Sciatic nerve (tissue), 2 donors: Measurements from ENCODE around the gene ADCY9. TPM values are rescaled to one million over a fixed set of nuclear protein-coding genes. Genes with fewer than 3 reads are reported as not detected.
"Not testable (repeated sequence)": the region's sequence is repeated elsewhere in the genome, so short reads cannot be mapped to it uniquely, and the experiment has no call there.

Source experiments
- ATAC-seq: fragments of 200-7000 bp; cut with Tn5 transposase; one replicate; pipeline ENCODE4 v1.9.1; 2020; ENCODE audit warnings: mild to moderate bottlenecking, moderate library complexity
- DNase-seq: peaks from one replicate; pipeline ENCODE4 v3.0.0-alpha.2; 2020; ENCODE audit warnings: low spot score
- intact Hi-C: fragments of 100-400 bp; cut with DNase I; formaldehyde crosslinking; loops from one replicate; pipeline ENCODE4 v1.14.2; 2022
- total RNA-seq: library from RNA; stranded (reverse); fragmentation: NEBNext Ultra II Directional; extraction: Animal tissue kit (Norgen Biotek cat#: 25700); gene quantifications from one replicate; pipeline ENCODE4 v1.2.1, GENCODE V29; 2021
- donor health status: DM: no; HTN: no; CAD: no.
- donor health status: DM: no; HTN: no; CAD: no.

The ADCY9 gene
- total RNA-seq, 1 donor from 2014 or later, result 25.9 TPM

DNA sequence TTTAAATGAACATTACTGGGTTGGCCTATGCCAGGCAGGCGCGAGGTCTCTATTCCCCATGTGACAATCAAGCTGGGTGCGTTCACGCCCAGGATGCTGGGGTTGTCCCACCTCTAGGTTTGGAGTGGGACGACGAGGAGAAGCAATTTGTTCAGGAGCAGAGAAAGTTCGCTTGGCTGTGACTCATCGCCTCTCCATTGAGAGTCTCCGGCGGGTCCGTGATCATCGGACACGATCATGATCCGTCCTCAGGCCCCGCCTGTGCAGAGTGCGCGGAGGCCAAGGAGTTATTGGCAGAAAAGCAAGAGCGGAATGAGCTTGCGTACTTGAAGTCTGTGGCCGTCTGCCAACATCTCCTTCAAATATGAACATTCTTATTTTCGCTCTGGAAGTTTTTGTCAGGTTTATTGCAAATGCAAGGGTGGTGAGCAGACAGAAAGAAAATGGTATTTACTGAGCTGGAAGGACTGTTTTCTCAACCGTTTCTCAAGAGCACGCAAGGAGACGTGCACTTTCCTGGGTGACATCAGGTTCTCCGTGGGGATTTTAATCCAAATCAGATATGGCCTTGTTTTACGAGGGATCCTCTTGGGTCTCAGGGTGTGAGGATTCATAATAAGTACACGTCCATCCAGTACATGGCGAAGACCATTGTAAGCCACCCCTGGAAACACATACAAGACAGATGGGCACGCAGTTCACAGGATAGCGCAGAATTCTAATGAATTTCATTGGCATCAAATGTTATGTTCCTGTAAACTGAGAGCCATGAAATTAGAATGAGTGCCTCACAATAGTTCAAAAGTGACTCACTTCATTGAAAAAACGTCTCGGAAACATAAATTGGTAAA is 165.7 kb downstream of the ADCY9 start:
- intact Hi-C loops, result no loop called here
- ATAC-seq (peak; percentile 70), DNase-seq (peak; percentile 91)

GRCh38 chr16:3949946-3950342 is 166.3 kb downstream of the ADCY9 start:
- peak; percentile 55 for DNase-seq
- no peak for ATAC-seq
- intact Hi-C loops, result no loop called here

- ATAC-seq, result no peak
- intact Hi-C loops, result no loop called here
- DNase-seq, result peak; percentile 62
Measured at GRCh38 chr16:3949287-3949686, 167.0 kb downstream of the ADCY9 start.

DNA sequence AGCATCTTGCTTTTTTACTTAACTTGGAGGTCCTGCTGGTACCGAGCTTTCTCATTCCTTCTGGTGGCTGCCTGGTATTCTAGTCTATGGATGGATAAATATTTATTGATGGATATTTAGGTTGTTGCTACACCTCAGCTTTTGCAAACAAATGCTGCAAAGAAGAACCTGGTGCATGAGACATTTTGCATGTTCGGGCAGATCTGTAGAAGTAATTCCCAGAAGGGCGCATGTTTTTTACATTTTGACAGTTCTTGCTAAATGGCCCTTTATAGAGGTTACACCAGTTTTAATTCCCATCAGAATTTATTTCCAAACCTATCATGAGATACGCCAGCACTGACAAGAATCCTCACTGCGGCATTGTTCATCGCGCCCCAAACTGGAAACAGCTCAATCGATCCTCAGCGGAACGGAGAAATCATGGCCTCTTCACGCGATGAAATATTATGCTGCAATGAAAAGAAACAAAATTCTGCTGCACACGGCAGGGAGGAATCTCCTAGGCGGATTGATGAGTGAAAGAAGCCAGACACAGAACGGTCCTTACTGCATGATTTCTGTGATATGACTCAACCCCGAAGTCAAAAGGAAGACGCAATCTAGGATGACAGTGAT is 167.8 kb downstream of the ADCY9 start:
- intact Hi-C loops, result no loop called here
- ATAC-seq (no peak), DNase-seq (peak; percentile 41)

DNA sequence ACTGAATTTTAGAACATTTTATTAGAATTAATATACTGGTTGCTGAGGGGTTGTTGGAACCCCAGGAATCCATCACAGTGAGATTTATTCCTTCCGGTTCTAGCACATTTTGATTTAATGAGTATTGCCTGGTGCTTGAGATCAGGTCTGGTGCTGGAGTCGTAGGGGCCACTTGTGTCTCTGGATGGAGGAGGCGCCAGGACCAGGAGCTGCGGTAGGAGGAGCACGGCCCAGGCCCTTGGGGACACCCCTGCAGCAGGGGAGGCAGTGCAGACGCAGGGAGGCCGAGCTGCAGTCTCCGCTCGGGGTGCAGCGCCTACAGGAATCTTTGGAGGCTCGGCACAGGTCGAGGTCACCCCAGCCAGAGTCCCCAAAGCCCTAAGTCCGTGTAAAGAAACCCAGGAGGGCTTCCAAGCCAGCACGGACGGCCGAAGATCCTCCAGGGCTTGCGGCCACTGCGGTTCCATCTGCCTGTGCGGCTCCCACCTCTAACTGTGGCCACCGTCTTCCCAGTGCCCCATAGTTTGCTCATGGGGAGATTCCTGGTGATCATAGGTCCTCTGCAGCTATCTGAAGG is 169.6 kb downstream of the ADCY9 start:
- DNase-seq (peak; percentile 50), ATAC-seq (no peak)
- intact Hi-C loops, result no loop called here

GRCh38 chr16:3945751-3946603 is 170.3 kb downstream of the ADCY9 start:
- ATAC-seq, result no peak
- peak; percentile 69 for DNase-seq
- intact Hi-C loops, result no loop called here

DNA sequence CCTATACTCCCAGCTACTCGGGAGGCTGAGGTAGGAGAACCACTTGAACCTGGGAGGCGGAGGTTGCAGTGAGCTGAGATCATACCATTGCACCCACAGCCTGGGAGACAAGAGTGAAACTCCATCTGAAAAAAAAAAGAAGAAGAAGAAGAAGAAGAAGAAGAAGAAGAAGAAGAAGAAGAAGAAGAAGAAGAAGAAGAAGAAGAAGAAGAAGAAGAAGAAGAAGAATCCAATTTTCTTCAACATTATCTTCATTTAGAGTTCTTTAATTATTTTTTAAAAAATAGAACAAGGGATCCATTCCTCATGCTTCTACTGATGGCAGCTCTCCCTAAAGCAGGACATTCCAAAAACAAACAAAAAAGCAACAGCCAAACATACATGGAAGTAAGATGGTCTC is 171.8 kb downstream of the ADCY9 start:
- ATAC-seq, DNase-seq, intact Hi-C loops: not testable (repeated sequence)

- intact Hi-C loops, DNase-seq: not testable (repeated sequence)
Measured at GRCh38 chr16:3942146-3942545, 174.1 kb downstream of the ADCY9 start.

GRCh38 chr16:3938843-3939624 is 177.2 kb downstream of the ADCY9 start:
- DNase-seq (peak; percentile 81), ATAC-seq (peak; percentile 92)
- intact Hi-C loops, result no loop called here

More at GRCh38 chr16:3942146-3942545, 174.1 kb downstream of the ADCY9 start:
- not testable (repeated sequence) for ATAC-seq

- peak; percentile 43 for ATAC-seq
- intact Hi-C loops, result no loop called here
- DNase-seq, result peak; percentile 57
Measured at GRCh38 chr16:3938471-3938842, 177.8 kb downstream of the ADCY9 start.

DNA sequence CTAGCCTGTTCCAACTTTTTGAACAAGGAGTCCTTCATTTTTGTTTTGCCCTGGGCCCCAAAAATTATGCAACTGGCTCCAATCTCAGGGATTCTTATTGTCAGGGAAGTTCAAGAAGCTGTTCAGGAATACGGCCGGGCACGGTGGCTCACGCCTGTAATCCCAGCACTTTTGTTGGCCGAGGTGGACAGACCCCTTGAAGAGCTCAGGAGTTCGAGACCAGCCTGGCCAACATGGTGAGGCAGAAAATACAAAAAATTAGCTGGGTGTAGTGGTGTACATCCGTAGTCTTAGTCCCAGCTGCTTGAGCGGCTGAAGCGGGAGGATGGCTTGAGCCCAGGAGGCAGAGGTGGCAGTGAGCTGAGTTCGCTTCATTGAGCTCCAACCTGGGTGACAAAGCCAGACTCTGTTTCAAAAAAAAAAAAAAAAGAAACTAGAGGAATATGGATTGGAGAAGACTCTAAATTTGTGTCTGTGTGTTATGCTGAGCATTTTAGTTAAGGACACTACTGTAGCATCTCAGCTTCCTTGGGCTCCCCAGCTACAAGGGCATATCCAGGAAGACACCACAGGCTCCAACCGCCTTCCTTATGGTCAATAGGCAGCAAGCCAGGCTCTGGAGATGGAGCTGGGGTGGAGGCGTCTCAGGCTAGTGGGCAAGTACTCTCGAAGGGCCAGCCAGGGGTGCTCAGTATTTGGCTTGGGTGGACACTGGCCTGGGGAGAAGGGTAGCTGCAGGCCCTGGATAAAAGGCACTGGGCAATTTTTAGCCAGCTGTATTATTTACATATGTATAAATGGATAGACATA is 179.0 kb downstream of the ADCY9 start:
- ATAC-seq (no peak), DNase-seq (peak; percentile 48)
- intact Hi-C loops, result no loop called here

- DNase-seq (peak; percentile 41), ATAC-seq (no peak)
- intact Hi-C loops, result no loop called here
Measured at GRCh38 chr16:3935921-3936320, 180.3 kb downstream of the ADCY9 start.

GRCh38 chr16:3934491-3935181 is 181.6 kb downstream of the ADCY9 start:
- DNase-seq, result peak; percentile 42
- intact Hi-C loops, result no loop called here

DNA sequence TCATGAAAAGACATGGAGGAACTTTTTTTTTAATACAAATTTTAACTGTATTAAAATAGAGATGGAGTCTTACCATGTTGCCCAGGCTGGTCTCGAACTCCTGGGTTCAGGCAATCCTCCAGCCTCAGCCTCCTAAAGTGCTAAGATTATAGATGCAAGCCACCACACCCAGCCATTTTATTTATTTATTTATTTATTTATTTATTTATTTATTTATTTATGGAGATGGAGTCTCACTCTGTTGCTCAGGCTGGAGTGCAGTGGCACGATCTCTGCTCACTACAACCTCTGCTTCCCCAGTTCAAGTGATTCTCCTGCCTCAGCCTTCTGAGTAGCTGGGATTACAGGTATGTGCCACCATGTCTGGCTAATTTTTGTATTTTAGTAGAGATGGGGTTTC is 189.1 kb downstream of the ADCY9 start:
- DNase-seq, ATAC-seq, intact Hi-C loops: not testable (repeated sequence)

More at GRCh38 chr16:3934491-3935181, 181.6 kb downstream of the ADCY9 start:
- ATAC-seq, result no peak

DNA sequence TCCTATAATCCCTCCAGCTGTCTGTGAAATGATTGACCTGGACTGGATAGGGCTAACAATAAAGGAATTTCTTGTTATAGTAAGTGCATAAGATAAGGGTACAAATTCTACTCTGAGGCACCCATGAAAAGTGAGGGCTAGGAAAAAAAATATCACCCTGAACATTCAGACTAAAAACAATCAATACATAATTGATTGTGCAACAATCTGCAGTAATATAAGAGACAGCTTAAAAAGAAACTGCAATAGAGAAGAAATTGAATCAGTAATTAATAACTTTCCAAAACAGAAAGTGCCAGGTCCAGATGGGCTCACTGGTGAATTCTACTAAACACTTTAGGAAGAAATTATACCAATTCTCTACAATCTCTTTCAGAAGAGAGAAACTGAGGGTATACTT is 191.5 kb downstream of the ADCY9 start:
- intact Hi-C loops, result no loop called here

DNA sequence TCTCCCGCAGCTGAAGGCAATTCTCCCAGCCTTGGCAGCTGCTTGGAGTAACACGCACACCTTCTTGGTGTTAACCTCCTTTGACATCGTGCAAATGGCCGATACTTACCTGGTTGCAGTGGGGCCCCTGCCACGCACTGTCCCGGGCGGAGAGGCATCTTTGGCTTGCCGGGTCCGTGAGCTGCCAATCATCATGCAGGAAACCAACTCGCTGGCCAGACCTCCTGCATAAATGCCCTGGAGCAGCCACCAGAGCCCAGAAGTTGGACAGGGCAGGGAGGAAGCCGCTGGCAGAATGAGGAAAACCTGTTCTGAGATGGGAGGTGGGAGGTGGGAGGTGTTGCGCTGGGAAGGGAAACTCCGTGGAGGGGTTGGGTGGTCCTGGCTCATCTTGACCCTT is 194.0 kb downstream of the ADCY9 start:
- ATAC-seq, result no peak
- peak; percentile 28 for DNase-seq
- intact Hi-C loops, result no loop called here

More for the DNA sequence above, 191.5 kb downstream of the ADCY9 start:
- ATAC-seq (no peak), DNase-seq (no peak)

- ATAC-seq, result no peak
- intact Hi-C loops, result no loop called here
- DNase-seq, result peak; percentile 36
Measured at GRCh38 chr16:3920206-3920605, 196.0 kb downstream of the ADCY9 start.
